Osteocyte (in vitro differentiated cells): ENCODE results near the gene OPN3. TPM values are rescaled to one million over a fixed set of nuclear protein-coding genes. Genes with fewer than 3 reads are reported as not detected.

Source experiments
- DNase-seq: peaks from one replicate; pipeline ENCODE4 v3.0.0; 2021; ENCODE audit warnings: mixed read lengths; ENCODE audit not compliant: unreplicated experiment; ENCODE audit errors: extremely low spot score
- H3K27ac Mint-ChIP-seq: one replicate; pipeline ENCODE4 v1.8.0; 2021; ENCODE audit warnings: mild to moderate bottlenecking, mixed read lengths; ENCODE audit not compliant: unreplicated experiment
- H3K27me3 Mint-ChIP-seq: one replicate; pipeline ENCODE4 v1.8.0; 2021; ENCODE audit warnings: mixed read lengths; ENCODE audit not compliant: unreplicated experiment
- H3K36me3 Mint-ChIP-seq: one replicate; pipeline ENCODE4 v1.8.0; 2021; ENCODE audit warnings: mixed read lengths; ENCODE audit not compliant: unreplicated experiment
- H3K4me1 Mint-ChIP-seq: one replicate; pipeline ENCODE4 v1.8.0; 2021; ENCODE audit warnings: mixed read lengths; ENCODE audit not compliant: unreplicated experiment
- H3K4me3 Mint-ChIP-seq: one replicate; pipeline ENCODE4 v1.8.0; 2021; ENCODE audit warnings: mild to moderate bottlenecking, moderate library complexity, mixed read lengths; ENCODE audit not compliant: unreplicated experiment
- H3K9me3 Mint-ChIP-seq: one replicate; pipeline ENCODE4 v1.8.0; 2021; ENCODE audit warnings: mixed read lengths; ENCODE audit not compliant: unreplicated experiment
- CTCF ChIP-seq: fragments of 200-600 bp; sonication (generic); IDR thresholded peaks from 2 replicates; pipeline ENCODE4 v1.5.0; 2021; ENCODE audit warnings: antibody characterized with exemption, mild to moderate bottlenecking, moderate library complexity
- total RNA-seq: library from RNA; stranded (reverse); gene quantifications from 2 replicates; pipeline ENCODE4 v1.2.1, GENCODE V29; 2021

Gene OPN3
- total RNA-seq, 1 donor from 2014 or later: 15.8 TPM

- no peaks in the 10 kb centered on the region for H3K9me3 Mint-ChIP-seq
- H3K36me3 Mint-ChIP-seq: peaks cover 21% of the 10 kb centered on the region
- no peaks in the 10 kb centered on the region for H3K27me3 Mint-ChIP-seq
- DNase-seq: no peak
- no peak for TF ChIP-seq CTCF
- H3K27ac Mint-ChIP-seq: no peak overlapping the region
- H3K4me1 Mint-ChIP-seq: peaks cover 25% of the 10 kb centered on the region
- no peak overlapping the region for H3K4me3 Mint-ChIP-seq
Measured at GRCh38 chr1:241632987-241633386, 7.2 kb downstream of the OPN3 start.

- TF ChIP-seq CTCF: no peak
- Mint-ChIP-seq H3K4me3 (no peak overlapping the region), H3K9me3 (no peaks in the 10 kb centered on the region), H3K27ac (no peak overlapping the region), H3K36me3 (peaks cover 21% of the 10 kb centered on the region), H3K4me1 (peaks cover 15% of the 10 kb centered on the region), H3K27me3 (no peaks in the 10 kb centered on the region)
- DNase-seq: no peak
Measured at GRCh38 chr1:241631674-241632073, 8.5 kb downstream of the OPN3 start.

GRCh38 chr1:241630899-241631298 is 9.3 kb downstream of the OPN3 start:
- H3K27me3 Mint-ChIP-seq: no peaks in the 10 kb centered on the region
- no peak overlapping the region for H3K4me3 Mint-ChIP-seq
- peaks cover 21% of the 10 kb centered on the region for H3K36me3 Mint-ChIP-seq
- TF ChIP-seq CTCF: no peak
- H3K4me1 Mint-ChIP-seq: peaks cover 12% of the 10 kb centered on the region
- H3K9me3 Mint-ChIP-seq: no peaks in the 10 kb centered on the region
- H3K27ac Mint-ChIP-seq: no peak overlapping the region
- DNase-seq: no peak

- Mint-ChIP-seq H3K36me3 (peaks cover 18% of the 10 kb centered on the region), H3K4me3 (no peak overlapping the region)
- no peak for DNase-seq
Measured at GRCh38 chr1:241630476-241630875, 9.7 kb downstream of the OPN3 start.

GRCh38 chr1:241630005-241630404 is 10.2 kb downstream of the OPN3 start:
- H3K36me3 Mint-ChIP-seq: peaks cover 13% of the 10 kb centered on the region
- H3K9me3 Mint-ChIP-seq: no peaks in the 10 kb centered on the region
- peak overlapping the region; percentile 10 for H3K27ac Mint-ChIP-seq
- H3K4me3 Mint-ChIP-seq: no peak overlapping the region
- no peak for TF ChIP-seq CTCF
- no peaks in the 10 kb centered on the region for H3K27me3 Mint-ChIP-seq
- peaks cover 12% of the 10 kb centered on the region for H3K4me1 Mint-ChIP-seq
- no peak for DNase-seq

More at GRCh38 chr1:241630476-241630875, 9.7 kb downstream of the OPN3 start:
- H3K4me1 Mint-ChIP-seq: peaks cover 12% of the 10 kb centered on the region
- TF ChIP-seq CTCF: no peak
- H3K27ac Mint-ChIP-seq: no peak overlapping the region
- no peaks in the 10 kb centered on the region for H3K27me3 Mint-ChIP-seq
- H3K9me3 Mint-ChIP-seq: no peaks in the 10 kb centered on the region
